Fibroblast of pulmonary artery (primary cell): ENCODE results near the gene RBMS2.
"Not testable (repeated sequence)": the region's sequence is repeated elsewhere in the genome, so short reads cannot be mapped to it uniquely, and the experiment has no call there.

Source experiments
- DNase-seq: peaks from one replicate; pipeline ENCODE4 v3.0.0-alpha.2; 2010; ENCODE audit warnings: low read depth
- H3K4me3 ChIP-seq: replicated peaks from 2 replicates; pipeline ENCODE4 v1.5.1; 2011; ENCODE audit warnings: low read depth, mild to moderate bottlenecking, control low read depth, low read length, moderate library complexity
- CTCF ChIP-seq: IDR thresholded peaks from 2 replicates; pipeline ENCODE4 v1.5.1; 2011; ENCODE audit warnings: mild to moderate bottlenecking, control low read depth, low read length, inconsistent platforms; ENCODE audit errors: missing control alignments

RBMS2 gene

GRCh38 chr12:56546680-56547079 is 25.1 kb downstream of the RBMS2 start:
- no peak for DNase-seq
- TF ChIP-seq CTCF: no peak
- H3K4me3 ChIP-seq: no peak overlapping the region

- no peak for DNase-seq
- H3K4me3 ChIP-seq: no peak overlapping the region
- no peak for TF ChIP-seq CTCF
Observed at GRCh38 chr12:56551070-56551469, 29.4 kb downstream of the RBMS2 start.

GRCh38 chr12:56565510-56566101 is 44.0 kb downstream of the RBMS2 start:
- DNase-seq: peak; percentile 99
- TF ChIP-seq CTCF: peak; percentile 14
- H3K4me3 ChIP-seq: peak overlapping the region; percentile 13

GRCh38 chr12:56568146-56568545 is 46.5 kb downstream of the RBMS2 start:
- no peak for TF ChIP-seq CTCF

GRCh38 chr12:56571121-56571520 is 49.5 kb downstream of the RBMS2 start:
- H3K4me3 ChIP-seq: no peak overlapping the region
- TF ChIP-seq CTCF: no peak
- peak; percentile 37 for DNase-seq

More at GRCh38 chr12:56568146-56568545, 46.5 kb downstream of the RBMS2 start:
- no peak overlapping the region for H3K4me3 ChIP-seq
- DNase-seq: no peak

- H3K4me3 ChIP-seq: no peak overlapping the region
- no peak for TF ChIP-seq CTCF
- DNase-seq: no peak
Observed at GRCh38 chr12:56572288-56572687, 50.7 kb downstream of the RBMS2 start.

GRCh38 chr12:56574210-56574609 is 52.6 kb downstream of the RBMS2 start:
- no peak overlapping the region for H3K4me3 ChIP-seq
- peak; percentile 92 for DNase-seq
- TF ChIP-seq CTCF: no peak

- DNase-seq, H3K4me3 ChIP-seq: not testable (repeated sequence)
Observed at GRCh38 chr12:56577248-56577647, 55.6 kb downstream of the RBMS2 start.
